SU-DHL-6 (cell line): ENCODE measurements around the gene CMTM6.

Experiments
- H2AFZ ChIP-seq: fragments of 200-600 bp; sonication (generic); 2 replicates; pipeline ENCODE4 v1.6.1; 2014; ENCODE audit warnings: low read depth, mild to moderate bottlenecking, moderate library complexity, mixed read lengths, antibody characterized with exemption, low read length; ENCODE audit not compliant: severe bottlenecking
- H3F3A ChIP-seq: fragments of 200-600 bp; shearing (Covaris generic); 2 replicates; pipeline ENCODE4 v1.6.0; 2016; ENCODE audit warnings: antibody characterized with exemption, mild to moderate bottlenecking; ENCODE audit not compliant: insufficient read depth
- H3K27ac ChIP-seq: fragments of 200-600 bp; sonication (generic); 2 replicates; pipeline ENCODE4 v1.5.1; 2016; ENCODE audit warnings: low read depth, mild to moderate bottlenecking, low read length, moderate library complexity, mixed read lengths
- H3K27me3 ChIP-seq: fragments of 200-600 bp; sonication (generic), shearing (Covaris generic); 2 replicates; pipeline ENCODE4 v1.6.0; 2014; ENCODE audit warnings: mild to moderate bottlenecking, low read length
- H3K36me3 ChIP-seq: fragments of 200-600 bp; sonication (generic); 2 replicates; pipeline ENCODE4 v1.6.1; 2014; ENCODE audit warnings: mild to moderate bottlenecking, low read length, mixed read lengths
- H3K4me2 ChIP-seq: fragments of 300-600, 200-600 bp; shearing (Covaris generic), sonication (generic); 2 replicates; pipeline ENCODE4 v1.6.0; 2014; ENCODE audit warnings: low read length, low read depth, mild to moderate bottlenecking; ENCODE audit not compliant: poor library complexity, severe bottlenecking
- H3K4me3 ChIP-seq: fragments of 200-600 bp; sonication (generic); 2 replicates; pipeline ENCODE4 v1.5.1; 2014; ENCODE audit warnings: antibody characterized with exemption, low read length, mild to moderate bottlenecking, mixed read lengths; ENCODE audit not compliant: insufficient read depth, poor library complexity, severe bottlenecking
- H3K79me2 ChIP-seq: fragments of 200-600 bp; sonication (generic); 2 replicates; pipeline ENCODE4 v1.6.1; 2014; ENCODE audit warnings: mild to moderate bottlenecking, low read length, moderate library complexity; ENCODE audit not compliant: insufficient read depth
- H3K9ac ChIP-seq: fragments of 200-600 bp; sonication (generic); 2 replicates; pipeline ENCODE4 v1.7.0; 2014; ENCODE audit warnings: mild to moderate bottlenecking, low read length
- H3K9me2 ChIP-seq: fragments of 200-600 bp; sonication (generic); replicated peaks from 2 replicates; pipeline ENCODE4 v1.6.1; 2014; ENCODE audit warnings: low read length; ENCODE audit not compliant: insufficient read depth
- H3K9me3 ChIP-seq: fragments of 200-600 bp; sonication (generic); 2 replicates; pipeline ENCODE4 v1.6.1; 2014; ENCODE audit warnings: low read length, mixed read lengths; ENCODE audit not compliant: insufficient read depth
- H4K20me1 ChIP-seq: fragments of 200-600 bp; sonication (generic); 2 replicates; pipeline ENCODE4 v1.6.1; 2014; ENCODE audit warnings: low read depth, mild to moderate bottlenecking, antibody characterized with exemption, low read length, moderate library complexity, mixed read lengths
- CTCF ChIP-seq: fragments of 200-600 bp; sonication (generic); IDR thresholded peaks from one replicate; pipeline ENCODE4 v1.5.1; 2017; ENCODE audit warnings: antibody characterized with exemption, mild to moderate bottlenecking, low read length, moderate library complexity; ENCODE audit not compliant: insufficient read depth, poor library complexity, severe bottlenecking
- EZH2phosphoT487 ChIP-seq: fragments of 200-600 bp; sonication (generic), shearing (Covaris generic); conservative IDR thresholded peaks from 2 replicates; pipeline ENCODE4 v1.6.1; 2018; ENCODE audit warnings: mild to moderate bottlenecking, antibody characterized with exemption, low read length, moderate library complexity, mixed read lengths

The CMTM6 gene

DNA sequence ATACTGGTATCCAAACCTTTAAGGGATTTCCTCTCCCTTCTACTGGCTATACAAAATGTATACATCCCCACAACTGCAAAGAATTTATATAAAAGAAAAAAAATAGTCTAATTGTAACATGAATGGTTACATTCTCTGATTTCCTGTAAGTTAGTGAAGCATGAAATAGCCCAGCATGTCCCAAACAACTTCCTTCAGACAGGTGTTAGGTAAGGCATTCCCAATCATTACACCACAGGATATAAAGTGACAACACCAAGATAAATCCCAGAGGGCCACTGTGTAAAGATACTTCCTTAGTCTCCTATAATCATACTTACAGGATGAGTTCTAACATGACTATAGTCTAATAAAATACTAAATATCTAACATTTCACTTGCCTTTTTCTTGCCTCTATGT is 7.6 kb downstream of the CMTM6 start:
- no peak overlapping the region for H3K4me2 ChIP-seq
- peaks cover 7% of the 10 kb centered on the region; the same call in 1 of the 2 replicates for H3K36me3 ChIP-seq

GRCh38 chr3:32493437-32494414 is 8.9 kb downstream of the CMTM6 start:
- H3K27me3 ChIP-seq = no peaks in the 10 kb centered on the region
- no peaks in the 10 kb centered on the region for H3K9me3 ChIP-seq
- no peak overlapping the region for H3K27ac ChIP-seq
- H2AFZ ChIP-seq = no peak overlapping the region
- peaks cover 2% of the 10 kb centered on the region; the same call in 1 of the 2 replicates for H3K36me3 ChIP-seq
- no peak overlapping the region for H3K9ac ChIP-seq
- H3K4me2 ChIP-seq = no peak overlapping the region
- no peak overlapping the region for H3K4me3 ChIP-seq
- peaks cover 6% of the 10 kb centered on the region; the same call in 1 of the 2 replicates for H3F3A ChIP-seq
- no peaks in the 10 kb centered on the region for H4K20me1 ChIP-seq
- peaks cover 18% of the 10 kb centered on the region for H3K79me2 ChIP-seq
- TF ChIP-seq CTCF (no peak), EZH2phosphoT487 (no peak)
- H3K9me2 ChIP-seq = no peaks in the 10 kb centered on the region

More for the DNA sequence above, 7.6 kb downstream of the CMTM6 start:
- Histone ChIP-seq H3K9me3 (no peaks in the 10 kb centered on the region), H3K4me3 (no peak overlapping the region), H3K9me2 (no peaks in the 10 kb centered on the region), H2AFZ (no peak overlapping the region), H3K9ac (no peak overlapping the region), H3K27ac (no peak overlapping the region), H3F3A (peaks cover 6% of the 10 kb centered on the region; the same call in 1 of the 2 replicates), H3K27me3 (no peaks in the 10 kb centered on the region), H3K79me2 (peaks cover 29% of the 10 kb centered on the region), H4K20me1 (0 out of 2 replicates have a peak, but pooled peaks cover 4% of the 10 kb centered on the region)
- TF ChIP-seq CTCF = no peak
- TF ChIP-seq EZH2phosphoT487 = no peak

GRCh38 chr3:32492684-32493436 is 9.8 kb downstream of the CMTM6 start:
- no peak overlapping the region for H2AFZ ChIP-seq
- peaks cover 12% of the 10 kb centered on the region for H3K79me2 ChIP-seq
- H3K4me2 ChIP-seq = no peak overlapping the region
- H3K27me3 ChIP-seq = no peaks in the 10 kb centered on the region
- H3K27ac ChIP-seq = no peak overlapping the region
- peaks cover 2% of the 10 kb centered on the region; the same call in 1 of the 2 replicates for H3K36me3 ChIP-seq
- TF ChIP-seq EZH2phosphoT487 (no peak), CTCF (no peak)
- no peak overlapping the region for H3K4me3 ChIP-seq
- H3F3A ChIP-seq = 0 out of 2 replicates have a peak, but pooled peaks cover under 1% of the 10 kb centered on the region
- H3K9me3 ChIP-seq = no peaks in the 10 kb centered on the region
- no peaks in the 10 kb centered on the region for H4K20me1 ChIP-seq
- no peaks in the 10 kb centered on the region for H3K9me2 ChIP-seq
- H3K9ac ChIP-seq = no peak overlapping the region
